ENCODE data around the gene TYROBP. TPM values are rescaled to one million over a fixed set of nuclear protein-coding genes. Genes with fewer than 3 reads are reported as not detected.

The TYROBP gene
- total RNA-seq, 2 donors from 2014 or later = 30.6 to 60.7 TPM

GRCh38 chr19:35921012-35921411 lies 12.9 kb upstream of the TYROBP start:
- no peak overlapping the region for H3K4me3 ChIP-seq
- no peak for TF ChIP-seq POLR2A (IDR thresholded peaks at IDR 0.05)
- TF ChIP-seq CTCF (IDR thresholded peaks at IDR 0.05) = no peak
- TF ChIP-seq POLR2AphosphoS5 (IDR thresholded peaks at IDR 0.05) = no peak
- WGBS = 86% methylated on average over 6 of the region's 6 CpGs
- H3K27ac ChIP-seq = no peak overlapping the region
- intact Hi-C loops (cut with DNase I) = no loop called here
- no peaks in the 10 kb centered on the region for H3K9me3 ChIP-seq
- H3K27me3 ChIP-seq (replicated peaks; ENCODE audit: insufficient read depth) = no peaks in the 10 kb centered on the region
- no peaks in the 10 kb centered on the region for H3K36me3 ChIP-seq
- H3K4me1 ChIP-seq (replicated peaks) = no peaks in the 10 kb centered on the region
- DNase-seq (ENCODE audit: low spot score) = no peak

GRCh38 chr19:35919306-35919705 lies 11.2 kb upstream of the TYROBP start:
- Histone ChIP-seq H3K4me3 (no peak overlapping the region), H3K27ac (no peak overlapping the region), H3K4me1 (replicated peaks) (no peaks in the 10 kb centered on the region), H3K36me3 (no peaks in the 10 kb centered on the region), H3K9me3 (no peaks in the 10 kb centered on the region), H3K27me3 (replicated peaks; ENCODE audit: insufficient read depth) (no peaks in the 10 kb centered on the region)
- 88% methylated on average over 11 of the region's 11 CpGs for WGBS
- TF ChIP-seq POLR2A (IDR thresholded peaks at IDR 0.05) (no peak), POLR2AphosphoS5 (IDR thresholded peaks at IDR 0.05) (no peak), CTCF (IDR thresholded peaks at IDR 0.05) (no peak)
- no peak for DNase-seq (ENCODE audit: low spot score)
- intact Hi-C loops (cut with DNase I) = no loop called here

GRCh38 chr19:35915443-35915842 lies 7.3 kb upstream of the TYROBP start:
- H3K36me3 ChIP-seq = no peaks in the 10 kb centered on the region
- WGBS = 58% methylated on average over 3 of the region's 3 CpGs
- TF ChIP-seq POLR2AphosphoS5 (IDR thresholded peaks at IDR 0.05) = no peak
- TF ChIP-seq CTCF (IDR thresholded peaks at IDR 0.05) = no peak
- TF ChIP-seq POLR2A (IDR thresholded peaks at IDR 0.05) = no peak
- H3K9me3 ChIP-seq = no peaks in the 10 kb centered on the region
- no peak overlapping the region for H3K27ac ChIP-seq
- no peaks in the 10 kb centered on the region for H3K27me3 ChIP-seq (replicated peaks; ENCODE audit: insufficient read depth)
- intact Hi-C loops (cut with DNase I) = no loop called here
- DNase-seq (ENCODE audit: low spot score) = no peak
- H3K4me1 ChIP-seq (replicated peaks) = no peaks in the 10 kb centered on the region
- H3K4me3 ChIP-seq = no peak overlapping the region

GRCh38 chr19:35913589-35913988 lies 5.5 kb upstream of the TYROBP start:
- Histone ChIP-seq H3K4me1 (replicated peaks) (no peaks in the 10 kb centered on the region), H3K4me3 (no peak overlapping the region), H3K9me3 (no peaks in the 10 kb centered on the region), H3K27ac (no peak overlapping the region), H3K36me3 (no peaks in the 10 kb centered on the region), H3K27me3 (replicated peaks; ENCODE audit: insufficient read depth) (no peaks in the 10 kb centered on the region)
- TF ChIP-seq POLR2AphosphoS5 (IDR thresholded peaks at IDR 0.05) (no peak), POLR2A (IDR thresholded peaks at IDR 0.05) (no peak), CTCF (IDR thresholded peaks at IDR 0.05) (no peak)
- no peak for DNase-seq (ENCODE audit: low spot score)
- 33% methylated on average over 7 of the region's 7 CpGs for WGBS
- intact Hi-C loops (cut with DNase I) = no loop called here

- no peak overlapping the region for H3K4me3 ChIP-seq
- DNase-seq (ENCODE audit: low spot score) = no peak
- H3K9me3 ChIP-seq = no peaks in the 10 kb centered on the region
- H3K27ac ChIP-seq = no peak overlapping the region
- H3K27me3 ChIP-seq (replicated peaks; ENCODE audit: insufficient read depth) = no peaks in the 10 kb centered on the region
- TF ChIP-seq POLR2AphosphoS5 (IDR thresholded peaks at IDR 0.05) = no peak
- TF ChIP-seq POLR2A (IDR thresholded peaks at IDR 0.05) = no peak
- TF ChIP-seq CTCF (IDR thresholded peaks at IDR 0.05) = no peak
- H3K36me3 ChIP-seq = no peaks in the 10 kb centered on the region
- intact Hi-C loops (cut with DNase I) = no loop called here
- WGBS = 50% methylated on average over 5 of the region's 5 CpGs
- no peaks in the 10 kb centered on the region for H3K4me1 ChIP-seq (replicated peaks)
Observed at GRCh38 chr19:35911790-35912189, 3.7 kb upstream of the TYROBP start.

Data from prostate gland (tissue), 2 donors.